Measurements from ENCODE around the gene KMT2A.
"Not testable (repeated sequence)": the region's sequence is repeated elsewhere in the genome, so short reads cannot be mapped to it uniquely, and the experiment has no call there.

The KMT2A gene

DNA sequence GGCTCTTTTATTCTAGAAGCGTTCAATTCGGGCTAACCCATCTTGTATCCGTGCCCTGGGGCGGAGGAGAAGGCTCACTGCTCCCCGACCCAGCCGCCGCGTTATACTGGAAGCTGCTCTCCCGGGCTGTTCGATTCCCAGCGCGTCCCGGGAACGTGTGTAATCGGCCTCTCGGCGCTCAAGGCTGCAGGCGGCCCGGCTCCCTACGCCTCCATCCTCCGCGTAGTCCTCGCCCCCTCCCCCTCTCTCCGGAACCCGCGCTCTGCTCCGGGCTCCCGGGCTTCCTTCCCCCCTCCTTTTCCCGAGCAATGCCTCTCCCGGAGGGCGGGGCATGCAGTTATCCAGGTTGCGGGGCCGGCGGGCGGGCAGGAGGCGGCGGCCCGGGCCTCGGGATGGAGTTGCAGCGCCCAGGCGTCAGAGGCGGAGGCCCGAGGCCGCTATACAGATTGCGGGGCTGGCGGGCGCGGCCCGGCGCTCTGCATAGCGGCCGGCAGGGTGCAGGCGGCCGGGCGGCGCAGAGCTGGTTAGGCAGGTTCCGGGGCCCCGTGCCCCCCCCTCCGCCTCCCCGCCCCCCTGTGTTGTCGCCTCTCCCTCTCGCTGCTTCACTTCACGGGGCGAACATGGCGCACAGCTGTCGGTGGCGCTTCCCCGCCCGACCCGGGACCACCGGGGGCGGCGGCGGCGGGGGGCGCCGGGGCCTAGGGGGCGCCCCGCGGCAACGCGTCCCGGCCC, at the start of gene KMT2A:
Gene KMT2A, plus strand, starts transcription at position 600 of the 732 bp plus-strand sequence. Its CDS starts 21 bp downstream, at position 621.
- peak within 1 kb of the TSS; percentile 90 for H3K27ac Mint-ChIP-seq
- H3K27me3 Mint-ChIP-seq (ENCODE audit: low read depth), result peaks cover 5% of the 10 kb centered on the region
- H3K36me3 Mint-ChIP-seq (ENCODE audit: low read depth), result peaks cover 19% of the 10 kb centered on the region
- H3K9me3 Mint-ChIP-seq, result no peaks in the 10 kb centered on the region
- peak; percentile 96 for DNase-seq (ENCODE audit: low spot score)
- peaks cover 41% of the 10 kb centered on the region for H3K4me1 Mint-ChIP-seq (ENCODE audit: low read depth)
- H3K4me3 Mint-ChIP-seq, result peak within 1 kb of the TSS; percentile 94

GRCh38 chr11:118396097-118396501, 40.2 kb upstream of the KMT2A start:
- Mint-ChIP-seq H3K9me3 (no peaks in the 10 kb centered on the region), H3K4me3 (peak overlapping the region; percentile 64), H3K4me1 (ENCODE audit: low read depth) (peaks cover 55% of the 10 kb centered on the region), H3K27ac (peak overlapping the region; percentile 94), H3K36me3 (ENCODE audit: low read depth) (peaks cover 48% of the 10 kb centered on the region), H3K27me3 (ENCODE audit: low read depth) (no peaks in the 10 kb centered on the region)
- no peak for DNase-seq (ENCODE audit: low spot score)

DNA sequence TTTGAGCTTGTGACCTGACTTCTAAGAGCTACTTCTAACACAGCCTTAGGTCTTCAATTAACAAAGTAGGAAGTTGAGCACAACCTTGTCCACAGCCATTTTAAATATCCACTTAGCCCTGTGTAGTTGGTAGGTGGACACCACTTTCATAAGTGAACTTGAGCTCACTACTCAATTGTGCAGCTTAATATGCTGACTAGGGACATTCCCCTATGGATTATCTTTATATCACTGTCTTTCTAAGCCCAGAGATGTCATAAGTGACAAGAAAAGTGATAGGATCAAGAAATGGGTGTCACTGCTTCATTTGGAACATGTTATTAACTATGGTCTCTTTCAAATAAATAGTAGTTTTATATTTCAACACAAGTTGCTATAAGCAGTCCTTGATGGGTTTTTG, 38.8 kb upstream of the KMT2A start:
- peaks cover 53% of the 10 kb centered on the region for H3K36me3 Mint-ChIP-seq (ENCODE audit: low read depth)
- H3K27ac Mint-ChIP-seq, result peak overlapping the region; percentile 58
- H3K4me3 Mint-ChIP-seq, result no peak overlapping the region
- no peaks in the 10 kb centered on the region for H3K27me3 Mint-ChIP-seq (ENCODE audit: low read depth)
- peaks cover 54% of the 10 kb centered on the region for H3K4me1 Mint-ChIP-seq (ENCODE audit: low read depth)
- no peak for DNase-seq (ENCODE audit: low spot score)
- no peaks in the 10 kb centered on the region for H3K9me3 Mint-ChIP-seq

- Mint-ChIP-seq H3K27me3 (ENCODE audit: low read depth) (no peaks in the 10 kb centered on the region), H3K27ac (peak overlapping the region; percentile 100), H3K9me3 (no peaks in the 10 kb centered on the region), H3K4me1 (ENCODE audit: low read depth) (peaks cover 53% of the 10 kb centered on the region), H3K36me3 (ENCODE audit: low read depth) (peaks cover 45% of the 10 kb centered on the region), H3K4me3 (peak overlapping the region; percentile 98)
- DNase-seq (ENCODE audit: low spot score), result peak; percentile 45
Measured at GRCh38 chr11:118398791-118399559, 37.3 kb upstream of the KMT2A start.

- DNase-seq (ENCODE audit: low spot score), result peak; percentile 91
- Mint-ChIP-seq H3K27ac (peak within 1 kb of the TSS; percentile 100), H3K4me1 (ENCODE audit: low read depth) (peaks cover 59% of the 10 kb centered on the region), H3K36me3 (ENCODE audit: low read depth) (peaks cover 44% of the 10 kb centered on the region), H3K27me3 (ENCODE audit: low read depth) (no peaks in the 10 kb centered on the region), H3K9me3 (no peaks in the 10 kb centered on the region), H3K4me3 (peak within 1 kb of the TSS; percentile 98)
Measured at GRCh38 chr11:118401151-118401879, 35.0 kb upstream of the KMT2A start, which contains the start of gene ATP5MG. ATP5MG (plus strand) TSS chr11:118401606; CDS start chr11:118401666, 60 bp downstream.

DNA sequence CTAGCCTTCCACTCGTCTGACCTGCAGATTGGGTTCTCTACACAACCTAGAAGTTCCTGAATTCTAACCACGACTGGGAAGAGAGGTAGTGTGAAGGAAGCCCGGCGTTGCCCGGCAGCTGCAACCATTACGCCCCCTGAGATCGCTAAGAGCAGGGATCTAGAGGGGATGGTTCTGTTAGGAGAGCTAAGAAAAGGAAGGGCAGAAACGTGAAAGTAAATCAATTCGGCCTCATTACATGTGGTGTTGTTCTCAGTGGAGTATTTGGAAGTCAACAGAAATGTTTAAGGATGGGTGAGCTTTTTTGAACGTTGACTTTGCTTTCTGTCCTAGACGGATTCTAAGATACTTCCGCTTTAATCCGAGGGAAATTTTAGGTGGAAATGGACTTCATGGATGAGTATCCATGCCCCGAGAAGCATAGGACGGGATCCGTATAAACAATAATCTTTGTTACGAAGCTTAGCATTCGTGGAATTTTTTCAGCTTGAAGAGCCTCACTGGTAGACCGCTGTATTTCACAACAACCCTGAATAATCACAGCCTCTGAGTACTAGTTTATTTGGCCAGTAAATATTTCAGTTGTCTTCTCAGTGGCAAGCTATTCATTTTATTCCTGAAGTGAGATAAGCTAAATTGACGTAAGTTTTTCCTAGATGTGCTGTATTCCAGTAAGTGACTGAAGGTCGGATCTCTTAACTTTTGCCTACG, 34.3 kb upstream of the KMT2A start:
- peaks cover 46% of the 10 kb centered on the region for H3K36me3 Mint-ChIP-seq (ENCODE audit: low read depth)
- peak overlapping the region; percentile 98 for H3K4me3 Mint-ChIP-seq
- H3K9me3 Mint-ChIP-seq, result no peaks in the 10 kb centered on the region
- DNase-seq (ENCODE audit: low spot score), result no peak
- peaks cover 57% of the 10 kb centered on the region for H3K4me1 Mint-ChIP-seq (ENCODE audit: low read depth)
- no peaks in the 10 kb centered on the region for H3K27me3 Mint-ChIP-seq (ENCODE audit: low read depth)
- peak overlapping the region; percentile 100 for H3K27ac Mint-ChIP-seq

DNA sequence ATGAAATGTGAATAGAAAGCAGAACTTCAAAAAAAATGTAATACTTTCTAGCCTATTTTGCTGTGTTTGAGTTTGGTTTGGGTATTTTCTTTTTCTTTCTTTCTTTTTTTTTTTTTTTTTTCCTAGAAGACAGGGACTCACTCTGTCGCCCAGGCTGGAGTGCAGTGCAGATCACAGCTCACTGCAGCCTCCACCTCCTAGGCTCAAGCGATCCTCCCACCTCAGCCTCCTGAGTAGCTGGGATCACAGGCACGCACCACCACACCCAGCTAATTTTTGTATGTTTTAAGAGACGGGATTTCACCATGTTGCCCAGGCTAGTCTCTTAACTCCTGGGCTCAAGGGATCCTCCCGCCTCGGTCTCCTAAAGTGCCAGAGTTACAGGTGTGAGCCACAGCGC, 33.7 kb upstream of the KMT2A start:
- Mint-ChIP-seq H3K36me3 (ENCODE audit: low read depth) (peaks cover 45% of the 10 kb centered on the region), H3K4me1 (ENCODE audit: low read depth) (peaks cover 54% of the 10 kb centered on the region), H3K27ac (peak overlapping the region; percentile 53), H3K4me3 (peak overlapping the region; percentile 98)
- H3K27me3 Mint-ChIP-seq (ENCODE audit: low read depth); DNase-seq (ENCODE audit: low spot score); H3K9me3 Mint-ChIP-seq: not testable (repeated sequence)

DNA sequence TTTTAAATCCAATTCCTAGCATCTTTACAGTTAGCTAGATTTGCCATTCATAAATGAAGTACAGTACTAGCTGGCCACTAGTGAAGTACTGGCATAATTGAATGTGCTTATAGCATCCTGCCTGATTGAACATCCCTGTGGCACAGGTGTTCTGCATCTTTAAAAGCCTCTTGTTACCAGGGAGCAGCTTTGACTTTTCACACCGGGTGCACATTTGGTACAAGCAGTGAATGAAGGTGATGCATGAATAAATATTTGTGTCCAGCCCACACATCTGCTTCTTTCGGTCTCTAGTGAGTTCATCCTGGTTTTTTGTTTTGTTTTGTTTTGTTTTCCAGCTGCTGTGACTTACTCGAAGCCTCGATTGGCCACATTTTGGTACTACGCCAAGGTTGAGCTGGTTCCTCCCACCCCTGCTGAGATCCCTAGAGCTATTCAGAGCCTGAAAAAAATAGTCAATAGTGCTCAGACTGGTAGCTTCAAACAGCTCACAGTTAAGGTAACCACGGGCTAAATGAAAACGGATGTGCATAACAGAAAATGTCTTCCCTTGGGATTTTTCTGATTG, 29.6 kb upstream of the KMT2A start:
- Mint-ChIP-seq H3K4me1 (ENCODE audit: low read depth) (peaks cover 25% of the 10 kb centered on the region), H3K36me3 (ENCODE audit: low read depth) (peaks cover 52% of the 10 kb centered on the region), H3K4me3 (no peak overlapping the region), H3K27ac (no peak overlapping the region), H3K9me3 (no peaks in the 10 kb centered on the region), H3K27me3 (ENCODE audit: low read depth) (no peaks in the 10 kb centered on the region)
- no peak for DNase-seq (ENCODE audit: low spot score)

GRCh38 chr11:118410055-118410745, 26.1 kb upstream of the KMT2A start:
- H3K9me3 Mint-ChIP-seq, result no peaks in the 10 kb centered on the region
- peaks cover 13% of the 10 kb centered on the region for H3K4me1 Mint-ChIP-seq (ENCODE audit: low read depth)
- no peak overlapping the region for H3K27ac Mint-ChIP-seq
- H3K27me3 Mint-ChIP-seq (ENCODE audit: low read depth), result no peaks in the 10 kb centered on the region
- H3K4me3 Mint-ChIP-seq, result no peak overlapping the region
- DNase-seq (ENCODE audit: low spot score), result no peak
- H3K36me3 Mint-ChIP-seq (ENCODE audit: low read depth), result peaks cover 42% of the 10 kb centered on the region

GRCh38 chr11:118411530-118411929, 24.8 kb upstream of the KMT2A start:
- peaks cover 34% of the 10 kb centered on the region for H3K36me3 Mint-ChIP-seq (ENCODE audit: low read depth)
- H3K4me3 Mint-ChIP-seq, result no peak overlapping the region
- H3K4me1 Mint-ChIP-seq (ENCODE audit: low read depth), result peaks cover 7% of the 10 kb centered on the region
- DNase-seq (ENCODE audit: low spot score), result no peak
- no peak overlapping the region for H3K27ac Mint-ChIP-seq
- no peaks in the 10 kb centered on the region for H3K9me3 Mint-ChIP-seq
- H3K27me3 Mint-ChIP-seq (ENCODE audit: low read depth), result no peaks in the 10 kb centered on the region

DNA sequence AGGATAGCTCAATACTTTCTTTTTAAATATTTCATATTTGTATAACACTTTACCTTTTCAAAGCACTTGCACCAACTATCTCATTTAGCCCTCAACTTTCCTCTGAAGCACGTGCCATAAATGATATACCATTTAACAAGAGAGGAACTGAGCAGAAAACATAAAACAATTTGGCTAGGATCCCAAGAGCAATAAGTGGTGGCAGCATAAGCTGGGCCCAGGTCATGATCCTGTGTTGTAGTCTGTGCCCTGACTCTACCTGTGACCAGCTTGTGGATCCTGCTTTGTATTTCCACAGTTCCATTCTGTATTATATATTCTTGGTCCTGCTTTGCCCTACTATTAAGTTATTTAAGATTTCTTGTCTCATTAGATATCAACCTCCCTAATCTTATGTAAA, 23.4 kb upstream of the KMT2A start:
- no peak for DNase-seq (ENCODE audit: low spot score)
- Mint-ChIP-seq H3K27me3 (ENCODE audit: low read depth) (no peaks in the 10 kb centered on the region), H3K27ac (peak overlapping the region; percentile 2), H3K9me3 (no peaks in the 10 kb centered on the region), H3K4me1 (ENCODE audit: low read depth) (peaks cover 3% of the 10 kb centered on the region), H3K36me3 (ENCODE audit: low read depth) (peaks cover 26% of the 10 kb centered on the region), H3K4me3 (no peak overlapping the region)

DNA sequence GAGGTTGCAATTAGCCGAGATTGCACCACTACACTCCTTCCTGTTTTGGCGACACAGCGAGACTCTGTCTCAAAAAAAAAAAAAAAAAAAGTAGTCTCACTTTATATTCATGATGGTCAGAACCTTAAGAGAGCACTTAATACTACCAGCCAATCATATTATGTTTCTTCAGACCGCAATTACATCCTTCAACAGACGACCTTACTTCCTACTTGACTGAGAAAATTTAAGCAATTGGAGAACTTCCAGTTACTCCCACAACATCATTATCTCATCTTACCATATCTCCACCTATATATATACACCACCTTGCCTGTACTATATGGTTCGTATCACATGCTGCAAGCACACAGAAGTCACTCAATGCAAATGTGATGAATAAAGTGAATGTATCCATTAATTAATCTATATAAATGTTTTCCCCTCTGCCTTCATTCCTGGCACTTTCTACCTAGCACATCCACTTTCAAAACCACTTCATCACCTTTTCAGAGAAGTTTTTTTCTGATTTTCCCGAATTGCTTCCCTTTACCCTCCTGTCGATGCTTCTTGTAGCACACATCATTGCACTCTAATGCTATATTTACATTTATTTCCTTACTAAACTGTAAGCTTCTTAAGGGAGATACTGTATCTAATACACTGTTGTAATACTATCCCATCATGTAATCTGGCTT, 21.1 kb upstream of the KMT2A start:
- no peak overlapping the region for H3K4me3 Mint-ChIP-seq
- H3K36me3 Mint-ChIP-seq (ENCODE audit: low read depth), result peaks cover 15% of the 10 kb centered on the region
- peaks cover 3% of the 10 kb centered on the region for H3K4me1 Mint-ChIP-seq (ENCODE audit: low read depth)
- H3K27me3 Mint-ChIP-seq (ENCODE audit: low read depth), result no peaks in the 10 kb centered on the region
- H3K9me3 Mint-ChIP-seq, result no peaks in the 10 kb centered on the region
- H3K27ac Mint-ChIP-seq, result no peak overlapping the region
- no peak for DNase-seq (ENCODE audit: low spot score)
